Activated naive CD8-positive, alpha-beta T cell treated with anti-CD3 and anti-CD28 coated beads, Interleukin-2, amount 10 ng/mL, durations not matched to agents 7 days and 5 days (primary cell): ENCODE measurements around the gene FAM168A. TPM values are rescaled to one million over a fixed set of nuclear protein-coding genes. Genes with fewer than 3 reads are reported as not detected.

Experiments
- ATAC-seq: fragments of 150-1000 bp; cut with Tn5 transposase; one replicate; pipeline ENCODE4 v1.10.0; 2021; ENCODE audit warnings: low read depth, moderate library complexity
- POLR2A ChIA-PET: fragments of 350-600 bp; sonication (Branson Sonifier 250); formaldehyde crosslinking; loops from one replicate; lab custom pipeline; 2021; ENCODE audit warnings: antibody characterized with exemption; lab: Charles Lee
- DNase-seq: peaks from one replicate; pipeline ENCODE4 v3.0.0; 2021
- H3K27ac Mint-ChIP-seq: one replicate; pipeline ENCODE4 v1.8.0; 2022; ENCODE audit warnings: mild to moderate bottlenecking, mixed read lengths
- H3K27me3 Mint-ChIP-seq: one replicate; pipeline ENCODE4 v1.8.0; 2022; ENCODE audit warnings: mild to moderate bottlenecking, moderate library complexity, mixed read lengths
- H3K36me3 Mint-ChIP-seq: one replicate; pipeline ENCODE4 v1.8.0; 2021; ENCODE audit warnings: mild to moderate bottlenecking, mixed read lengths
- H3K4me1 Mint-ChIP-seq: one replicate; pipeline ENCODE4 v1.8.0; 2021; ENCODE audit warnings: mixed read lengths
- H3K4me3 Mint-ChIP-seq: one replicate; pipeline ENCODE4 v1.8.0; 2022; ENCODE audit warnings: mild to moderate bottlenecking, moderate library complexity, mixed read lengths
- H3K9me3 Mint-ChIP-seq: one replicate; pipeline ENCODE4 v1.8.0; 2021; ENCODE audit warnings: mixed read lengths
- total RNA-seq, 2 experiments: library from RNA; stranded (reverse); gene quantifications; one replicate each; pipeline ENCODE4 v1.2.3, GENCODE V29; 2021

Gene FAM168A
- total RNA-seq, 2 experiments from 2014 or later: 27.3 to 31.0 TPM

GRCh38 chr11:73565804-73566203 lies 32.1 kb downstream of the FAM168A start:
- H3K9me3 Mint-ChIP-seq: no peaks in the 10 kb centered on the region
- H3K27ac Mint-ChIP-seq: no peak overlapping the region
- no peak for ATAC-seq
- H3K27me3 Mint-ChIP-seq: no peaks in the 10 kb centered on the region
- peaks cover 12% of the 10 kb centered on the region for H3K36me3 Mint-ChIP-seq
- POLR2A ChIA-PET: interaction anchor here (0.6 kb wide), 1 partner anchor 27 kb away, joined by 3 read pairs; no protein-coding TSS in a partner anchor
- no peak overlapping the region for H3K4me3 Mint-ChIP-seq
- no peaks in the 10 kb centered on the region for H3K4me1 Mint-ChIP-seq
- DNase-seq: no peak

- Mint-ChIP-seq H3K27ac (no peak overlapping the region), H3K36me3 (peaks cover 12% of the 10 kb centered on the region), H3K9me3 (no peaks in the 10 kb centered on the region), H3K4me1 (no peaks in the 10 kb centered on the region), H3K4me3 (no peak overlapping the region), H3K27me3 (no peaks in the 10 kb centered on the region)
- DNase-seq (no peak), ATAC-seq (no peak)
- POLR2A ChIA-PET: interaction anchor here (0.7 kb wide), 1 partner anchor 59 kb away, joined by 3 read pairs; no protein-coding TSS in a partner anchor
Observed at GRCh38 chr11:73564903-73565302, 33.0 kb downstream of the FAM168A start.

DNA sequence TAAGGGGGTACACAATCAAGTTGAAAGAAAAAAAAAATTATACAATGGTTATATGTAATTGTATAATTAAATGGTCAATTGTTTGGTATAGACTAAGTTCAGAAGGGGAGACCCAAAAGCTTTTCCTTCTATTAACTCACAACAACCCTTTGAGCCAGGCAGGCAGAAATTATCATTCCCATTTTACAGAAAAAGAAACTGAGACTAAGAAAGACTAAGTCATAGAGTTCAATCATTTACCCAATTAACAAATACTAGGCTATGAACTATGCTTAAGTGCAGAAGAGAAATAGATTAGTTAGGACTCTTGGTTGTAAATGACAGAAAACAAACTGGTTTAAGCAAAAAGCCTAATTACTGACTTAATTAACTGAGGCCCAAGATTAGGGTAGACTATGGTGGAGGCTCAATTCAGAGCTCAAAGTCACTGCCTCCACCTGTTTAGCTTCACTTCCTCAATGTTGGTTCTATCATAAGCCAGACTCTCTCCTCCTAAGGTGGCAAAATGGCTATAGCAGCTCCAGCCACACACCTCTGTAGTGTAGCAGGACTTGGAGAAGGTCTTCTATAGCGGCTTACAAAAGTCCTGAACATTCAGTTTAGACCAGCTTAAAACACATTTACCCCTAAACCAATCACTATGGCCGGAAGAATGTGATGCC lies 34.2 kb downstream of the FAM168A start:
- POLR2A ChIA-PET: interaction anchor here (0.6 kb wide), 1 partner anchor 107 kb away, joined by 3 read pairs; no protein-coding TSS in a partner anchor
- no peaks in the 10 kb centered on the region for H3K9me3 Mint-ChIP-seq
- H3K4me3 Mint-ChIP-seq: no peak overlapping the region

DNA sequence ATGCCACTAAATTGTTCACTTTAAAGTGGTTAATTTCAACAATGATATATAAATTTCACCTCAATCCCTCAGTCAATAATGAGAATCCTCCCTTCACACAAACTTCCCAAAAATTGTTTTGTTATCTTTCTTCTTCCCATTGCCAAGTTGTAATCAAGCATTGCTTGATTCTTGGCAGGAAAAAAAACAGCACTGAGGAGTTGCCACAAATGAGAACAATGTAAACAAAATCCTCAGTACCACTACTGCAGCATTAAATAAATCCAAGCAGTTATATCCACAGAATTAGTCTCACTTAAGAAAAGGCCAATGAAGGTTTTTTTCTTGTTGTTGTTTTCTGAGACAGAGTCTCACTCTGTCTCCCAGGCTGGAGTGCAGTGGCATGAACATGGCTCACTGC lies 38.2 kb downstream of the FAM168A start:
- peaks cover 2% of the 10 kb centered on the region for H3K9me3 Mint-ChIP-seq
- no peak for DNase-seq
- peaks cover 1% of the 10 kb centered on the region for H3K4me1 Mint-ChIP-seq
- no peak for ATAC-seq
- H3K4me3 Mint-ChIP-seq: no peak overlapping the region
- no peak overlapping the region for H3K27ac Mint-ChIP-seq
- H3K36me3 Mint-ChIP-seq: peaks cover 17% of the 10 kb centered on the region
- POLR2A ChIA-PET: no interaction called here
- no peaks in the 10 kb centered on the region for H3K27me3 Mint-ChIP-seq

More for the DNA sequence above, 34.2 kb downstream of the FAM168A start:
- Mint-ChIP-seq H3K4me1 (no peaks in the 10 kb centered on the region), H3K27ac (no peak overlapping the region), H3K27me3 (no peaks in the 10 kb centered on the region), H3K36me3 (peaks cover 12% of the 10 kb centered on the region)
- no peak for DNase-seq
- no peak for ATAC-seq

GRCh38 chr11:73556966-73557365 lies 40.9 kb downstream of the FAM168A start:
- DNase-seq: no peak
- no peaks in the 10 kb centered on the region for H3K27me3 Mint-ChIP-seq
- POLR2A ChIA-PET: no interaction called here
- H3K36me3 Mint-ChIP-seq: peaks cover 19% of the 10 kb centered on the region
- no peak overlapping the region for H3K27ac Mint-ChIP-seq
- H3K4me3 Mint-ChIP-seq: no peak overlapping the region
- peaks cover 3% of the 10 kb centered on the region for H3K4me1 Mint-ChIP-seq
- ATAC-seq: no peak
- peaks cover 2% of the 10 kb centered on the region for H3K9me3 Mint-ChIP-seq

GRCh38 chr11:73555615-73556014 lies 42.3 kb downstream of the FAM168A start:
- Mint-ChIP-seq H3K4me3 (no peak overlapping the region), H3K36me3 (peaks cover 19% of the 10 kb centered on the region), H3K9me3 (peaks cover 2% of the 10 kb centered on the region), H3K27ac (no peak overlapping the region), H3K27me3 (no peaks in the 10 kb centered on the region), H3K4me1 (peaks cover 14% of the 10 kb centered on the region)
- ATAC-seq (no peak), DNase-seq (no peak)
- POLR2A ChIA-PET: interaction anchor here (0.6 kb wide), 1 partner anchor 10 kb away, joined by 4 read pairs; no protein-coding TSS in a partner anchor

DNA sequence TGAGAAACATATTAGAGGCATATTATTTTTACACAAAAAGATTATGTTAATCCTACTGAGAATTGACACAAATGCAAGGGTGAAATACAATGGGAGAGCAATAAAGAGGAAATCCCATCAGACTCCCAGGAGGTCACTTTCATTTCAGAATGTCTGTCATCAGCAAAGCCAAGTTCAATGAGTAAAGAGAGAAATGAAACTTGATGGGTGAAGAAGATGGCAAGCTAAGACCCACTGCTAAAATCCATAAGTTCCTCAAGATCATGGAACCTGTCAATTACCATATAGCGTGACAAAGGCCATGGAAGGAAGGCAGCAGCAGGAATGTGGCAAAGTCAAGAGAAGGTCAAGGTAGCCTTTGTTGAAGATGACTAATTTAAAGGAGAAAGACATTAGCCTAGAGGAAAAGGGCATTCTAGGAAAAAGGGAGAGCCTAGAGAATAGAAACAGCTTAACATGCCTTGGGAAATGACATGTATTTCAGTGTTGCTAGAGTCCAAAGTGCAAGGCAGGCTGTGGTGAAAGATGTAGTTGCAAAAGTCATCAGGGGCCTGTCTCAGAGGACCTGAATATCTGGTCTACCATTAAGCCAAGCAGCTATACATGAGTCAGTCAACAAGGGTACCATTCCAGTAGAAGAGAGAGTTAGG lies 43.1 kb downstream of the FAM168A start:
- Mint-ChIP-seq H3K9me3 (peaks cover 2% of the 10 kb centered on the region), H3K27ac (no peak overlapping the region), H3K27me3 (no peaks in the 10 kb centered on the region), H3K4me1 (peaks cover 18% of the 10 kb centered on the region), H3K4me3 (no peak overlapping the region), H3K36me3 (peaks cover 19% of the 10 kb centered on the region)
- POLR2A ChIA-PET: no interaction called here
- DNase-seq (no peak), ATAC-seq (no peak)

GRCh38 chr11:73553266-73553665 lies 44.6 kb downstream of the FAM168A start:
- POLR2A ChIA-PET: no interaction called here
- Mint-ChIP-seq H3K36me3 (peaks cover 22% of the 10 kb centered on the region), H3K4me3 (no peak overlapping the region), H3K27ac (no peak overlapping the region), H3K4me1 (peaks cover 22% of the 10 kb centered on the region), H3K27me3 (no peaks in the 10 kb centered on the region), H3K9me3 (peaks cover 2% of the 10 kb centered on the region)
- no peak for DNase-seq
- ATAC-seq: no peak

DNA sequence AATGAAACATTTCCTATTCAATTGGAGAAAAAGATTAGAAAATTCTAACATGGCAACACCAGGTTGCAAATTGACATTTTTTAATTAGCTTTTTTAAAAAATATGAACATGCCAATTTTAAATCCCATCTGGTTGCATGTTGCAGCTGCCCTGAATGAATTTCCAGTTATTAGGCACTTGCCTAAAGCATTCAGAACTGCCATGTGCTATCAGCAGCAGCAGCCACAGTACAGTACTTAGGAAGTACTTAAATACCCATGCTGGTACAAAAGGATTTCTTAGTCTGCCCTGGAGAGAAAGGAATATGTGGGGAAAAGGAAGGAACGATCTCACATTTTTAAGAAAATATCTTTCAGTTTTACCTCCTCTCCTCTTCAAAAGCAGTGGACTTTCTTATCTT lies 46.2 kb downstream of the FAM168A start:
- Mint-ChIP-seq H3K27me3 (no peaks in the 10 kb centered on the region), H3K4me3 (no peak overlapping the region), H3K4me1 (peaks cover 25% of the 10 kb centered on the region), H3K27ac (no peak overlapping the region), H3K36me3 (peaks cover 15% of the 10 kb centered on the region), H3K9me3 (no peaks in the 10 kb centered on the region)
- ATAC-seq (no peak), DNase-seq (no peak)
- POLR2A ChIA-PET: no interaction called here

DNA sequence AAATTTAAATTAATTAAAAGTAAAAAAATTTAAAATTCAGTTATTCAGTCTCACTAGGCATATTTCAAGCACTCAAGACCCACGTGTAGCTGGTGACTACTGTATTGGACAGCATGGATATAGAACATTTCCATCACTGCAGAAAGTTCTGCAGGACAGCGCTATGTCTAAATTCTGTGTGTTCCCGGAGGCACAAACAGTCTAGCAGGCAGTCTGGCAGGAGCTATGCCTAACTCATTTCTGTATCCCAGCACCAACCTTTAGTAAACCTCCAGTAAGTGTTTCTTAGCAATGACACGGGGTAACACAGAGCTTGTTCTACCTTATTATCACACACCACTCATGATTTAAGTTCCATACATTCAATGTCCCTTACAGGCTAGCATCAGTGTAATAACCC lies 48.5 kb downstream of the FAM168A start:
- Mint-ChIP-seq H3K4me1 (peaks cover 22% of the 10 kb centered on the region), H3K9me3 (no peaks in the 10 kb centered on the region), H3K27me3 (peaks cover 2% of the 10 kb centered on the region), H3K27ac (no peak overlapping the region), H3K4me3 (no peak overlapping the region), H3K36me3 (peaks cover 8% of the 10 kb centered on the region)
- ATAC-seq (no peak), DNase-seq (no peak)
- POLR2A ChIA-PET: no interaction called here

DNA sequence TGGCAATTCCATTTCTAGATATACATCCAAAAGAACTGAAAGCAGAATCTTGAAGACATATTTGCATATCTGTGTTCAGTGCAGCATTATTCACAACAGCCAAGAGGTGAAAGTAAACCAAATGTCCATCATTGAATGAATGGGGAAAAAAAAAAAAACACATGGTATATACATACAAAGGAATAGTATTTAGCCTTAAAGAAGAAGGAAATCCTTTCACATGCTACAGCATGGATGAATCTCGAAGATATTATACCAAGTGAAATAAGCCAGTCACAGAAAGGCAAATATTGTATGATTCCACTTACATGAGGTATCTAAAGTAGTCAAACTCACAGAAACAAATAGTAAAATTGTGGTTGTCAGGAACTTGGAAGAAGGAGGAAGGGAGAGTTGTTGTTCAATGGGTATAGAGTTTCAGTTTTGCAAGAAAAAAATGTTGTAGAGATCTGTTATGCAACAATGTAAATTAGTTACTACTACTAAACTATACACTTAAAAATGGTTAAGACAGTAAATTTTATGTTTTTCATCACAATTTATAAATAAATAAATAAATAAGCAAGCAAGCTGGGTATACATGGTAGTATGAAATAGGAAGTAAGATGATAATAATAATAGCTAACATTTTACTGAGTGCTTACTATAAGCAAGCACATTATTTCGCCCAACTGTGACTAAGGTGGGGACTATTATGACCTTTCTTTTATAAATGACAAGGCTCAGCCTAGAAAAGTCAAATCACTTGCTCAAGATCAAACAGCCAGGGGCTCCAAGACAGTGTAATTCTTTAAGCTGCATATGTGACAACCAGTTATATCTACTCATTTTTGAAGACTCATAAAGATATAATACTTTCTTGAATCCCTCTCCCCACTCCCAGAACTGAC lies 50.0 kb downstream of the FAM168A start:
- Mint-ChIP-seq H3K4me3 (no peak overlapping the region), H3K27me3 (peaks cover 2% of the 10 kb centered on the region), H3K4me1 (peaks cover 22% of the 10 kb centered on the region), H3K36me3 (peaks cover 8% of the 10 kb centered on the region), H3K9me3 (no peaks in the 10 kb centered on the region), H3K27ac (no peak overlapping the region)
- POLR2A ChIA-PET: interaction anchor here (1.1 kb wide), 1 partner anchor 9 kb away, joined by 3 read pairs; no protein-coding TSS in a partner anchor
- ATAC-seq (no peak), DNase-seq (no peak)

- ATAC-seq (no peak), DNase-seq (no peak)
- peaks cover 16% of the 10 kb centered on the region for H3K4me1 Mint-ChIP-seq
- H3K27ac Mint-ChIP-seq: no peak overlapping the region
- H3K9me3 Mint-ChIP-seq: no peaks in the 10 kb centered on the region
- peaks cover 2% of the 10 kb centered on the region for H3K27me3 Mint-ChIP-seq
- H3K36me3 Mint-ChIP-seq: peaks cover 6% of the 10 kb centered on the region
- no peak overlapping the region for H3K4me3 Mint-ChIP-seq
- POLR2A ChIA-PET: no interaction called here
Observed at GRCh38 chr11:73542175-73542574, 55.7 kb downstream of the FAM168A start.

- Mint-ChIP-seq H3K27me3 (no peaks in the 10 kb centered on the region), H3K9me3 (no peaks in the 10 kb centered on the region), H3K4me1 (peaks cover 20% of the 10 kb centered on the region), H3K36me3 (peaks cover 12% of the 10 kb centered on the region), H3K4me3 (no peak overlapping the region), H3K27ac (no peak overlapping the region)
- POLR2A ChIA-PET: no interaction called here
- no peak for ATAC-seq
- DNase-seq: no peak
Observed at GRCh38 chr11:73539506-73540084, 58.3 kb downstream of the FAM168A start.
